Aorta (tissue), 5 donors: ENCODE measurements around the gene SSBP4. TPM values are rescaled to one million over a fixed set of nuclear protein-coding genes. Genes with fewer than 3 reads are reported as not detected.

Experiments
- ATAC-seq: fragments of 200-7000 bp; cut with Tn5 transposase; one replicate; pipeline ENCODE4 v1.9.1; 2022; ENCODE audit warnings: moderate library complexity; ENCODE audit not compliant: low FRiP score
- DNase-seq, 2 donors: peaks; one replicate each; pipeline ENCODE4 v3.0.0-alpha.2; 2020
- H3K27ac ChIP-seq, 2 donors: one replicate each; pipeline ENCODE4 v1.5.1; 2013; ENCODE audit warnings: low read length in 2 of 2, mild to moderate bottlenecking in 2 of 2, moderate library complexity in 2 of 2, control low read depth in 1 of 2, inconsistent platforms in 1 of 2, low read depth in 1 of 2
- H3K27me3 ChIP-seq, 2 donors: one replicate each; pipeline ENCODE4 v1.6.1; 2013; ENCODE audit warnings: control low read depth in 1 of 2, low read length in 1 of 2, mild to moderate bottlenecking in 1 of 2, moderate library complexity in 1 of 2; ENCODE audit not compliant: insufficient read depth in 2 of 2, control insufficient read depth in 1 of 2
- H3K36me3 ChIP-seq, 2 donors: one replicate each; pipeline ENCODE4 v1.6.1; 2013; ENCODE audit warnings: control low read depth in 1 of 2, low read length in 1 of 2, mild to moderate bottlenecking in 1 of 2; ENCODE audit not compliant: insufficient read depth in 2 of 2, control insufficient read depth in 1 of 2
- H3K4me1 ChIP-seq, 2 donors: one replicate each; pipeline ENCODE4 v1.6.1; 2013; ENCODE audit warnings: low read length in 2 of 2, control low read depth in 1 of 2, mild to moderate bottlenecking in 1 of 2, moderate library complexity in 1 of 2; ENCODE audit not compliant: insufficient read depth in 2 of 2, control insufficient read depth in 1 of 2
- H3K4me3 ChIP-seq, 2 donors: one replicate each; pipeline ENCODE4 v1.5.1; 2013; ENCODE audit warnings: low read length in 2 of 2, control low read depth in 1 of 2, mild to moderate bottlenecking in 1 of 2
- H3K9me3 ChIP-seq: one replicate; pipeline ENCODE4 v1.6.1; 2013; ENCODE audit warnings: mild to moderate bottlenecking, low read length; ENCODE audit not compliant: control insufficient read depth
- WGBS, 2 donors: extraction: QIAGEN DNeasy Blood & Tissue Kit; methylation state at CpG; one replicate each; pipeline ENCODE4 v1.1.7; 2013; 5-methylcytosine and 5-hydroxymethylcytosine counted together
- intact Hi-C, 2 donors: fragments of 100-400 bp; cut with DNase I; formaldehyde crosslinking; loops; one replicate each; pipeline versions ENCODE4 v1.14.2 to v1.15.0; 2022
- polyA plus RNA-seq, 2 donors: library from polyadenylated mRNA; stranded (reverse); fragments of 200-250 nt; gene quantifications; one replicate each; pipeline ENCODE4 v1.2.3, GENCODE V29; 2013
- total RNA-seq, 2 donors: library from RNA; stranded (reverse); fragmentation: NEBNext Ultra II Directional; extraction: Animal tissue kit (Norgen Biotek cat#: 25700); gene quantifications; one replicate each; pipeline ENCODE4 v1.2.1, GENCODE V29; 2021
- donor health status: healthy with polysubstance abuse.
- donor health status: Bipolar disorder and iron deficiency.
- donor health status: DM: no; HTN: no; CAD: no.
- donor health status: DM: no; HTN: no; CAD: no.
- donor health status: DM: yes; HTN: yes; CAD: no.

The SSBP4 gene
- total and polyA plus RNA-seq, 4 donors, result 40.6 to 150 (median 70.4) TPM

GRCh38 chr19:18391509-18392075, 27.6 kb upstream of the SSBP4 start:
- ATAC-seq (no peak), DNase-seq (no peak)
- Histone ChIP-seq H3K4me3 (no peak overlapping the region), H3K27ac (no peak overlapping the region), H3K4me1 (no peaks in the 10 kb centered on the region), H3K36me3 (no peaks in the 10 kb centered on the region), H3K9me3 (no peaks in the 10 kb centered on the region), H3K27me3 (no peaks in the 10 kb centered on the region)
- intact Hi-C loops, result no loop called here
- 76 to 82% methylated on average over 9 of the region's 9 CpGs for WGBS, 2 donors

- DNase-seq (peak in 1 of 2 donors; percentile 82), ATAC-seq (no peak)
- WGBS, 2 donors, result 51% methylated on average over 11 of the region's 11 CpGs
- Histone ChIP-seq H3K27ac (no peak overlapping the region), H3K36me3 (no peaks in the 10 kb centered on the region), H3K4me3 (no peak overlapping the region), H3K4me1 (no peaks in the 10 kb centered on the region), H3K27me3 (no peaks in the 10 kb centered on the region), H3K9me3 (no peaks in the 10 kb centered on the region)
- intact Hi-C loops, result no loop called here
Observed at GRCh38 chr19:18392417-18392816, 26.8 kb upstream of the SSBP4 start.

DNA sequence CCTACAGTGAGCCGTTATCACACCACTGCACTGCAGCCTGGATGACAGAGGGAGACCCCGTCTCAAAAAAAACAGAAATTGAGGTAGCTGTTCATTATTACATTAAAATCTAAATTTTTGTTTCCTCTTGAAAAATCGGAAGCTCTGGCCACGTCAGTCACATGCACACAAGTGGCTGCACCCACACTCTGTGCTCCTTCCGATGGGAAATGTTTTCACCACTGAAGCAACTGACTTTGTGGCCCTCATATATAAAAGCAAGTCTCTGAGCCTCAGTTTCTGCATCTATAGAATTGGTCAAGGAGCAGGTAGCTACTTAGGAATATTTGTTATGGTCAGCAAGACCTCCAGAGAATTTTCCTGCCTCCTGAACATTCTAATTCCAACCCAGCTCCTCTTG, 26.3 kb upstream of the SSBP4 start:
- ATAC-seq, result no peak
- no peaks in the 10 kb centered on the region for H3K36me3 ChIP-seq
- no peak for DNase-seq
- no peak overlapping the region for H3K27ac ChIP-seq
- no peaks in the 10 kb centered on the region for H3K9me3 ChIP-seq
- intact Hi-C loops, result no loop called here
- 78 to 83% methylated on average over 5 of the region's 5 CpGs for WGBS, 2 donors
- H3K4me3 ChIP-seq, result no peak overlapping the region
- no peaks in the 10 kb centered on the region for H3K27me3 ChIP-seq
- no peaks in the 10 kb centered on the region for H3K4me1 ChIP-seq

DNA sequence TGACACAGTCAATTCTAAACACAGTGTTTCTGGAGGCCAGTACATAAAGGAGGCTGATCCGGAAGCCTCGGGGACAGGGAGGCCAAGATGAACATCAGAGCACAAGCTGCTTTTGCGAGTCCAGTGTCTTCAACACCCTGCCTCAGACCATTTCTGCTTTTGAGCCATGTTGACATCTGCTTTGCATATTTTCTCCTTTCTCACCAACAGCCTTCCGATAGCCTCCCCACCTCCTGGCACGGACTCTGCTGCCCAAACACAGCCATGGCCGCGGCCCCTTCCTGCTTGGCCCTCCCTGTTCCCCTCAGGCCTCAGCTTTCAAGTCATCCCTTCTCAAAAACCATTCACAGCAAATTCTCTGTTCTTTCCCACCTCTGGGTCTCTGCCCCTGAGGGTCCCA, 25.4 kb upstream of the SSBP4 start:
- Histone ChIP-seq H3K27me3 (no peaks in the 10 kb centered on the region), H3K4me3 (no peak overlapping the region), H3K36me3 (no peaks in the 10 kb centered on the region), H3K4me1 (no peaks in the 10 kb centered on the region), H3K27ac (no peak overlapping the region), H3K9me3 (no peaks in the 10 kb centered on the region)
- no peak for ATAC-seq
- 66 to 67% methylated on average over 7 of the region's 7 CpGs for WGBS, 2 donors
- DNase-seq, result peak in 1 of 2 donors; percentile 75
- intact Hi-C loops, result no loop called here

DNA sequence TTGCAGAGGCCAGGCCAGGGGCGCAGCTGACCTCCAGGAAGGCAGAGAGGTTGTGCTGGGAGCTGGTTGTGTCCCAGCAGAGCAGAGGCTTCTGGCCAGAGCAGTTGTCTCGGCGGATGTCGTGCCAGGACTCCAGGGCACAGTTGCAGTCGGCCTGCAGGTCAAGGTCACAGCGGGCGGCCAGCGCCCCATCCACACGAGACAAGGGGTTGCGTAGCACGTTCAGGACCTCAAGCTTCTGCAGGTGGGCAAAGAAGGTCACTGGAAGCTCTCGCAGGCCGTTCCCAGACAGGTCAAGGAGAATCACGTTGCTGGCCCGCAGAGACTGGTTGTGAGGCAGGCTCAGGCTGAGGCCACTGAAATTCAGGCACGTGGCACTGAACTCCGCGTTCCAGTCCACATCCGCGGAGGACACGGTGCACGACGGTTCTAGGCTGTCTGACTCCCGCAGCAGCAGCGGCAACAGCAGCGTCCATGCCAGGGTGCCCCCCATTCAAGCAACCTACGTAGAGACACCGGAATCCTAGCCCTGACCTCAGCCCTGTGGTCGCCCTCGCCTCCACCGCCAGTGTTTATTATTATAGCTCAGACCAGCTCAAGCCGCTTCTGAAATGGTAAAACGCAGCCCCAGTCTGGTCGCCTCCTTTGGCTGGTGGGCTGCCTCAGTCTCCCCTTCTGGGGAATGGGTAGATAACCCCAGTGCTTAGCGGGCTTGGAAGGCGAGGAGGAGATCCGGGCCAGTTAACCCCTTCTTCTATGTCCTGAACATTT, 22.5 kb upstream of the SSBP4 start:
- no peak overlapping the region for H3K4me3 ChIP-seq
- ATAC-seq (no peak), DNase-seq (no peak)
- no peaks in the 10 kb centered on the region for H3K36me3 ChIP-seq
- no peaks in the 10 kb centered on the region for H3K27me3 ChIP-seq
- H3K27ac ChIP-seq, result no peak overlapping the region
- intact Hi-C loops, result no loop called here
- H3K9me3 ChIP-seq, result no peaks in the 10 kb centered on the region
- 60 to 64% methylated on average over 37 of the region's 37 CpGs for WGBS, 2 donors
- H3K4me1 ChIP-seq, result no peaks in the 10 kb centered on the region

DNA sequence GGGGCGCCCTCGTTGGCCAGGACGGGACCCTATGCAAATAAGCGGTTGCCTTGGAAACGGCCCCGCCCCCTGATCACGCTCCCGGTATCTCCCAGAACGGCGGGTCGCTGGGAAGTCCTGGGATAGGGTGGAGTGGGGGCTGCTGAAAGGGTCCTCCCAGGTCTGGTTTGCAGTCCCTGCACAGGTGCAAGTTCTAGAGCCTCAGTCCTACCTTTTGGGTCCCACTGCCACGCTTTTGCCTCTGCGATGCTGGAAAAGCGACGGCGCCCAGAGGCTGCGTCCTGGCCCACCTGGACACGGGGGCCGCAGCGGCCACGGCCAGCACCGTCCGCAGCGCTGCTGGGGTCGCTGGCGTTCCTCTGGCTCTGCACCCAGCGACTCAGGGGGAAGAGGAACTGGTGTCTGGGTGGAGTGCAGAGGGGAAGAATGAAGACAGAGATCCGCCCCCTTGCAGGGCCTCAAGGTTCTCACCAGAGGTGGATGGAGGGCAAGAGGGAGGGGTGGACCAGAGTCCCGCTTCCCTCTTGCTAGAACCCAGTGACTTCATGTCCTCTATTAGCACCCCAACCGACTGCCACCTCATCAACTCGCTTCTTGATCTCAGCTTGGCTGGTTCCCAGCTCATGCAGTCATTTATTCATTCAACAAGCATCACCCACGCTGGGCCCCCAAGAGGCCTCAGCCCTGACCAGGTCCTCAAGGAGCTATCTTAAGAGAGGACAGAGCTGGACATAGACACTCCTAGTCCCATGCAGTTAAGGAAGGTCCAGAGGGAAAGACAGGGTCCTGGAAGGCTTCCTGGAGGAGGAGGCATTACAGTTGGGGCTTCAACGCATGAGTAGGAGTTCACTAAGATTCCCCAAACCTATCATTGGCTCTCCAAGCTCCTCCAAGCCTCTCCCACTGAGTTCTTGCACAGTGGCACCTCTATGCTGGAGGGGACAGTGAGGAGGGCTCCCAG, 21.7 kb upstream of the SSBP4 start, which contains the start of gene LRRC25:
LRRC25 (minus strand) TSS at position 381 of the 961 bp plus-strand sequence. CDS start 659 bp downstream, outside the sequence.
- Histone ChIP-seq H3K4me1 (no peaks in the 10 kb centered on the region), H3K36me3 (no peaks in the 10 kb centered on the region), H3K4me3 (no peak within 1 kb of the TSS), H3K9me3 (no peaks in the 10 kb centered on the region), H3K27ac (no peak within 1 kb of the TSS), H3K27me3 (no peaks in the 10 kb centered on the region)
- ATAC-seq (peak; percentile 63), DNase-seq (peak in 1 of 2 donors; percentile 84)
- intact Hi-C loops, result no loop called here
- 20 to 21% methylated on average over 33 of the region's 33 CpGs for WGBS, 2 donors

- no peaks in the 10 kb centered on the region for H3K4me1 ChIP-seq
- no peaks in the 10 kb centered on the region for H3K9me3 ChIP-seq
- no peak overlapping the region for H3K27ac ChIP-seq
- H3K36me3 ChIP-seq, result no peaks in the 10 kb centered on the region
- peak in 1 of 2 donors; percentile 81 for DNase-seq
- H3K27me3 ChIP-seq, result no peaks in the 10 kb centered on the region
- ATAC-seq, result no peak
- 39% methylated on average over 6 of the region's 6 CpGs for WGBS, 2 donors
- H3K4me3 ChIP-seq, result no peak overlapping the region
- intact Hi-C loops, result no loop called here
Observed at GRCh38 chr19:18399008-18399407, 20.2 kb upstream of the SSBP4 start.

GRCh38 chr19:18401580-18402112, 17.6 kb upstream of the SSBP4 start:
- no peaks in the 10 kb centered on the region for H3K9me3 ChIP-seq
- no peak overlapping the region for H3K4me3 ChIP-seq
- H3K36me3 ChIP-seq, result no peaks in the 10 kb centered on the region
- H3K27ac ChIP-seq, result no peak overlapping the region
- intact Hi-C loops, result no loop called here
- DNase-seq (peak in 1 of 2 donors; percentile 91), ATAC-seq (peak; percentile 39)
- no peaks in the 10 kb centered on the region for H3K4me1 ChIP-seq
- 57 to 63% methylated on average over 7 of the region's 7 CpGs for WGBS, 2 donors
- no peaks in the 10 kb centered on the region for H3K27me3 ChIP-seq
